Tibial nerve (tissue), 4 donors: ENCODE data around the gene TMEM242.

Source experiments
- CTCF ChIP-seq, 5 experiments: fragments of 200-600 bp in 3 of 5; fragments of 450-650 bp in 2 of 5; sonication (generic) in 3 of 5; IDR thresholded peaks; one replicate each; pipeline ENCODE4 v1.5.1; 2016 to 2019; ENCODE audit warnings: antibody characterized with exemption in 5 of 5, mild to moderate bottlenecking in 3 of 5, moderate library complexity in 2 of 5
- EP300 ChIP-seq, 2 donors: sonication (generic); formaldehyde crosslinking; IDR thresholded peaks; one replicate each; pipeline ENCODE4 v1.6.1; 2017; ENCODE audit warnings: antibody characterized with exemption in 2 of 2, mild to moderate bottlenecking in 1 of 2
- POLR2A ChIP-seq, 2 donors: fragments of 450-650 bp; IDR thresholded peaks; one replicate each; pipeline ENCODE4 v1.6.1; 2017; ENCODE audit warnings: antibody characterized with exemption in 2 of 2, mild to moderate bottlenecking in 2 of 2, moderate library complexity in 2 of 2

GRCh38 chr6:157255079-157255478 is 68.2 kb downstream of the TMEM242 start:
- TF ChIP-seq POLR2A (IDR thresholded peaks at IDR 0.05), result no peak
- TF ChIP-seq CTCF (IDR thresholded peaks at IDR 0.05), result no peak
- no peak for TF ChIP-seq EP300 (IDR thresholded peaks at IDR 0.05)
